ENCODE measurements around the gene DCDC2. TPM values are rescaled to one million over a fixed set of nuclear protein-coding genes. Genes with fewer than 3 reads are reported as not detected.

The DCDC2 gene
- total and polyA plus RNA-seq, 2 donors (not counting 3 experiments of a cell fraction or from before 2014, with no cell fraction given) = not detected

GRCh38 chr6:24323632-24324337 is 34.1 kb downstream of the DCDC2 start:
- intact Hi-C loops (cut with micrococcal nuclease) = no loop called here
- Histone ChIP-seq H3K9me1 (replicated peaks; ENCODE audit: control insufficient read depth, extremely low read depth, insufficient read depth, low read length) (no peaks in the 10 kb centered on the region), H2AFZ (ENCODE audit: low read depth, low read length) (no peak overlapping the region), H3K4me3 (replicated peaks in 1 of 3; ENCODE audit: insufficient read depth in 1 of 3, low read depth in 1 of 3, low read length in 3 of 3) (no peak overlapping the region), H3K9ac (replicated peaks; ENCODE audit: extremely low read depth, insufficient read depth, low read length) (no peak overlapping the region), H3K9me3 (replicated peaks; ENCODE audit: control insufficient read depth, insufficient read depth, low read length) (no peaks in the 10 kb centered on the region), H3K36me3 (ENCODE audit: control insufficient read depth in 2 of 2, extremely low read depth in 1 of 2, insufficient read depth in 2 of 2, low read length in 2 of 2) (no peaks in the 10 kb centered on the region), H3K79me2 (ENCODE audit: control insufficient read depth, insufficient read depth, low read length) (no peaks in the 10 kb centered on the region), H3K27me3 (ENCODE audit: control insufficient read depth in 2 of 2, insufficient read depth in 2 of 2, low read length in 2 of 2) (no peaks in the 10 kb centered on the region), H3K4me2 (ENCODE audit: insufficient read depth, low read length) (no peak overlapping the region), H3K27ac (ENCODE audit: insufficient read depth, low read depth, low read length) (no peak overlapping the region), H4K20me1 (replicated peaks; ENCODE audit: control insufficient read depth, extremely low read depth, insufficient read depth, low read length) (no peaks in the 10 kb centered on the region), H3K4me1 (ENCODE audit: control insufficient read depth, extremely low read depth, insufficient read depth, low read length) (no peaks in the 10 kb centered on the region)
- FAIRE-seq (no peak), DNase-seq (ENCODE audit: low read depth, low spot score) (no peak)
- POLR2A ChIA-PET = no interaction called here
- CTCF ChIA-PET = interaction anchor here (0.6 to 1.7 kb wide), 2 partner anchors 9 to 1370 kb away, joined by 4 to 5 read pairs; no protein-coding TSS in a partner anchor
- dilution Hi-C loops (cut with MboI; ENCODE audit: extremely low pct_ligation_motif_present, low sequenced_read_pairs) = no loop called here
- no TSS peak for BruUV-seq (replicated peaks)
- no peak for TF ChIP-seq GATA2 (IDR thresholded peaks at IDR 0.05; ENCODE audit: insufficient read depth, insufficient read length, low read depth, low read length)
- TF ChIP-seq FOS (IDR thresholded peaks at IDR 0.05; ENCODE audit: borderline replicate concordance, insufficient read depth, low read length) = no peak

- POLR2A ChIA-PET = no interaction called here
- H3K79me2 ChIP-seq (ENCODE audit: control insufficient read depth, insufficient read depth, low read length) = no peaks in the 10 kb centered on the region
- no peaks in the 10 kb centered on the region for H3K9me1 ChIP-seq (replicated peaks; ENCODE audit: control insufficient read depth, extremely low read depth, insufficient read depth, low read length)
- TF ChIP-seq EZH2 (IDR thresholded peaks at IDR 0.05; ENCODE audit: borderline replicate concordance, low read depth, low read length, severe bottlenecking) (no peak), POLR2AphosphoS5 (IDR thresholded peaks at IDR 0.05; ENCODE audit: insufficient read depth, low read depth, low read length) (no peak), MAX (IDR thresholded peaks at IDR 0.05; ENCODE audit: insufficient read depth, insufficient read length) (no peak), JUN (IDR thresholded peaks at IDR 0.05; ENCODE audit: borderline replicate concordance, insufficient read depth, insufficient read length, low read depth) (no peak), MYC (IDR thresholded peaks at IDR 0.05; ENCODE audit: low read depth, low read length) (no peak), CTCF (IDR thresholded peaks at IDR 0.05; ENCODE audit: extremely low read depth in 1 of 2, insufficient read depth in 1 of 2, low read depth in 1 of 2, low read length in 2 of 2) (no peak), GATA2 (IDR thresholded peaks at IDR 0.05; ENCODE audit: insufficient read depth, insufficient read length, low read depth, low read length) (no peak)
- H3K4me1 ChIP-seq (ENCODE audit: control insufficient read depth, extremely low read depth, insufficient read depth, low read length) = no peaks in the 10 kb centered on the region
- no peak overlapping the region for H2AFZ ChIP-seq (ENCODE audit: low read depth, low read length)
- no peaks in the 10 kb centered on the region for H3K9me3 ChIP-seq (replicated peaks; ENCODE audit: control insufficient read depth, insufficient read depth, low read length)
- FAIRE-seq = no peak
- intact Hi-C loops (cut with micrococcal nuclease) (no loop called here), dilution Hi-C loops (cut with MboI; ENCODE audit: extremely low pct_ligation_motif_present, low sequenced_read_pairs) (no loop called here)
- DNase-seq (ENCODE audit: low read depth, low spot score) = no peak
- no peak overlapping the region for H3K4me2 ChIP-seq (ENCODE audit: insufficient read depth, low read length)
- H4K20me1 ChIP-seq (replicated peaks; ENCODE audit: control insufficient read depth, extremely low read depth, insufficient read depth, low read length) = no peaks in the 10 kb centered on the region
- no peak overlapping the region for H3K4me3 ChIP-seq (replicated peaks in 1 of 3; ENCODE audit: insufficient read depth in 1 of 3, low read depth in 1 of 3, low read length in 3 of 3)
- H3K9ac ChIP-seq (replicated peaks; ENCODE audit: extremely low read depth, insufficient read depth, low read length) = no peak overlapping the region
- H3K27ac ChIP-seq (ENCODE audit: insufficient read depth, low read depth, low read length) = no peak overlapping the region
- H3K36me3 ChIP-seq (ENCODE audit: control insufficient read depth in 2 of 2, extremely low read depth in 1 of 2, insufficient read depth in 2 of 2, low read length in 2 of 2) = no peaks in the 10 kb centered on the region
- BruUV-seq (replicated peaks) = no TSS peak
- no peaks in the 10 kb centered on the region for H3K27me3 ChIP-seq (ENCODE audit: control insufficient read depth in 2 of 2, insufficient read depth in 2 of 2, low read length in 2 of 2)
- CTCF ChIA-PET = interaction anchor here (1.0 kb wide), 1 partner anchor 9 kb away, joined by 3 read pairs; no protein-coding TSS in a partner anchor
These were observed 34.9 kb downstream of the DCDC2 start for GRCh38 chr6:24322924-24323323.
